RCC 7860 (cell line): ENCODE measurements around the gene CCDC85C.

Source experiments
- DNase-seq: peaks from one replicate; pipeline ENCODE4 v3.0.0-alpha.2; 2015; ENCODE audit warnings: low spot score
- FAIRE-seq: peaks from 2 replicates; lab custom pipeline; 2012; peaks lifted over from hg19 to GRCh38; lab: Jason Lieb, UNC

Gene CCDC85C

DNA sequence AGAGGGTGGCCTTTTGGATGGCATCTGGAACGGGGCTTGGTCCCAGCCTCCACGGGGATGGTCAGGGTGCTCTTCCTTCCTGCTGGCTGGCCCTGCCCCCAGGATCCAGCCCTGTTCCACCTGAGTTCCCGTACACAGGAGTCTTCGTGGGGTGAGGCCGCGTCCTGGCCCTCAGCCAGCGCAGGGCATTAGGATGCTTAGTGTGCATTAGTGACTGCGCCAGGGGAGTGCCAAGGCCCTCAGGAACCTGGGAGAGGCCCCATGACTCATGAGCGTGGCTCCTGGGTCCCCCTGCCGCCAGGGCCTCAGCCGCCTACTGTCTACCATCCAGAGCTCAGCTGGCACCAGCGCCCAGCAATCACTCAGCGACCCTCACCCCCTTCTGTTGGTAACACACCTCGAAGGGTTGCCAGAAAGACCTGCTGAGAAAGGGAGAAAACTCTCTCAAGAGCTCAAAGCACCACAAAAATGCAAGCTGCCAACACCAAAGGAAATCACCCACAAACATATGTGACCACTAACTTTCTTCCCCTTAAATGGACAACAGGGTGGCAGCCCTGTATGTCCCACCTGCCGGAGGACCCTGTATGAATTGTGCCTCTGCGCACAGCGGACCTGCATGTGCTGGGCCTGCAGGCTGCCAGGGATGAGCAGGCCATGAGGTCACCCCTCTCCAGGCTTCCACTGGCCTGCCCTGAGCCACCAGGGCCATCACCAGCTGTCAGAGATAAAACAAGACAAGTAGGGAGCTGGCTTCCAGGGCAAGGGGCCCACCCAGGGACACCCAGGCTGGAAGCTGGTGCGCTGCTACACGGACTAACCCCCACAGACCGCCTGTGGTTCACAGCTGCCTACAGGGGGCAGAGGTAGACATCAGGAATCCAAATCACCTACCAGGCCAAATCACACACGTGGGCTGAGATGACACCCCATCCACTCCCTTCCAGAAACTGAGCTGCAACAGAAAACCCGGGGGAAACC is 28.7 kb downstream of the CCDC85C start:
- DNase-seq (peak; percentile 87), FAIRE-seq (peak; percentile 79)

DNA sequence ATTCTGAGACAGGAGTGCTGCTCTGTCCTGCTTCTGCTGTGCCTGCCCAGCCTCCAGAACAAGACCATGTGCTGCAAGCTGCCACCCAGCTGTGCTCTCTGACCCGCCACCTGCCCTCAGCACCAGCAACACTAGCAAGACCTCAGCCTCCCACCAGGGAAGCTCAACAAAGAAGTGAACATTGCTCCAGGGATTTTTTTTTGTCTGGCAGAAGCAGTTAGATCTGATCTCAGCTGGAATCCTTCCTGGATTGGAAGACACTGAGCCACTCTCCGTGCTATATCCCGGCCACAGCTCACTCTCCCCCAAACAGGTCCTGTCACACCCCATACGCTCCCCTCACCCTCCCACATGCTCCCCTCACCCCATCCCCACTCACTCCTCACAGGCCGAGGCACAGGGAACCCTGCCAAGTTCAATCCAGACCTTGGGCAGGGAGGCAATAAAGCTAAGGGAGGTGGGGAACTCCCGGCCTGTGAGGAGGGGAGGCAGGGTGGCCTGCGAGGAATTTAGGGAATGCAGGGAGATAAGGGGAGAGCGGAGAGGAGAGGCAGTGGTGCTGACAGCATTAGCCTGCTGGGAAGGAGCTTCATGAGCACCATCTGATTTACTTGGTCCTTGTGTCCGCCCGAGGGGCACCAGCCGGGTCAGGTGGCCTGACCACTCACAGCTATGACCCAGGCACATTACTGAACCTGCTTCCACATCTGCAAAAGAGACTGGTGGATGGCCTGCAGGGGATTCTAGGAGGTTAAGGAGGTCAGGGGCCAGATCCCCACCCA is 29.7 kb downstream of the CCDC85C start:
- DNase-seq (peak; percentile 83), FAIRE-seq (peak; percentile 75)

DNA sequence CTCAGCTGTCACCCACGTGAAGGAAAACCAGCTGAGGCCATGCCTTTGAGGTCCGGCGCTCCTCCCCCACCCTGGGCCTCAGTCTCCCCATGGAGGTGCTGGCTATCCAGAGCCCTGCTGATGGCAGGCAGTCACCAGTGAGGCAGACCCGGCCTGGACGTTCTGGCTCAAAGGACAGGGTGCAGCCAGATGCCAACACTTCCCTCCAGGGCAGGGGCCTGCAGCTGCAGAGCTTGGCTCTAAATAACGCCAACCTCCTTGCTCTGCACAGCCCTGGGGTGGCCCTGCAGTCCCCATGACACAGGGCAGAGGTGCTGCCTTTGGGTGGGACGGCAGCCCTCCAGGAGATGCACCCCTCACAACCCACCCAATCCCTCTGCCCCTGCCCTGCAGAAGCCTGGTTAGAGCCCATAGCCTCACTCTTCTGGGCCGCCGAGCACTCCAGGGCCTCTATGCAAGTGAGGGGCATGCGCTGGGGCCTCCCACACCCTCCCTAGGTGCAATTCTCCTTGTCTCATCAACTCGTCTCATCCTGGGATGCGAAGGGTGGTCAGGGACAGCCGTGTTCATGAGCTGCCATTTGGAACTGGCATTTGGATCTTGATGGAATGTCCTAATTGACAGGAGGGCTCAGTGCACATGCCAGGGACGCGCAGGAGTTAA is 30.4 kb downstream of the CCDC85C start:
- DNase-seq, result no peak
- FAIRE-seq, result no peak

DNA sequence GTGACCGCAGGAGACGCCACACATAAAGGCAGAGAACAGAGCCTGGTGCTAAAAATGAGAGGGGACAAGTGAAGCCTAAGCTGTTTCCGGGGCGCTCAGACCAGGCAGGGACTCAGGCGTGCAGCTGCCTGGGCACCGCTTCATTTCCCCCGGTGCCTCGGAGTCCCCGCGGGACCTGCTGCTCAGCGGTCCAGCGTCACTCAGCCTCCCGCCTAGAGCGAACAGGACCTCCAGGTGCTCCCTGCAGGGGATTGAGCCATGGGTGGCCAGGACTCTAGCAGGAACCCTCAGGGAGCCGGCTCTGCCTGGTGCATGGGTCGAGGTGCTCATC is 31.0 kb downstream of the CCDC85C start:
- FAIRE-seq (no peak), DNase-seq (no peak)

DNA sequence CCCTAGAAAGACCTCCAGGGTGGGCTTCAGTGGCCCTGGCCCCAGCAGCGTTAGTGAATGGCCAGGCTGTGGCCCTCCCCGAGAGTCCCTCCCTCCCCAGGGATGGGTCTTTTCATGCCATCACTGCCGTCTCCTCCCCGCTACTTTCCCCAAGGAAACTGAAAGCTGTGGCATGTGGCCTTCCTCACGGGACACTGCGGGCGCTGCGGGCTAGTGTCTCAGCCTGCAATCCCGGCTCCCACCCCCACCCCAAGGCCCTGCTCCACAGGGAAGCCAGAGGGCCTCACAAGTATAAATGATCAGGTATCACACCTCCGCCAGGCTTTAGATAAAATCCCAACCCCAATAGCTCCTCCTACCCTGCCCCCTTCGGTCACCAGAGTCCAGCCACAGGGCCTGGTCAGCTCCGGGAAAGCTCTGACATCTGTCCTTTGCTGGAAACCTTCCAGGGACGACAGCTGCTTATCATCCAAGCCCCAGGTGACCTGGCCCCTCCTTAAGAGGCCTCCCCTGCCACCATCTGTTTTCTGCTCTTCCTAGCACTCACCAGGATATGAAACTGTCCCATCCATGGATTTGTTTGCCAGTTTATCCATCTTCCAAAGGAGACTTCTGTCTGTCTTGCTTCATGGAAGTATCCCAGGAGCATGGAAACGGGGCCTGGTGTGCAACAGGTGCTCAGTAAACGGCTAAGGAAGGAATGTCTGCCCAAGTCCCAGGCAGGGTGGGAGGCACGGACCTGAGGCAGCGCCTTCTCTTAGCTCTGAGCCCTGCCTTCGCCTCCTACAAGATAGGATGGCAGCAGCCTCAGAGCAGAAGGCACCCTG is 31.6 kb downstream of the CCDC85C start:
- FAIRE-seq (no peak), DNase-seq (no peak)

DNA sequence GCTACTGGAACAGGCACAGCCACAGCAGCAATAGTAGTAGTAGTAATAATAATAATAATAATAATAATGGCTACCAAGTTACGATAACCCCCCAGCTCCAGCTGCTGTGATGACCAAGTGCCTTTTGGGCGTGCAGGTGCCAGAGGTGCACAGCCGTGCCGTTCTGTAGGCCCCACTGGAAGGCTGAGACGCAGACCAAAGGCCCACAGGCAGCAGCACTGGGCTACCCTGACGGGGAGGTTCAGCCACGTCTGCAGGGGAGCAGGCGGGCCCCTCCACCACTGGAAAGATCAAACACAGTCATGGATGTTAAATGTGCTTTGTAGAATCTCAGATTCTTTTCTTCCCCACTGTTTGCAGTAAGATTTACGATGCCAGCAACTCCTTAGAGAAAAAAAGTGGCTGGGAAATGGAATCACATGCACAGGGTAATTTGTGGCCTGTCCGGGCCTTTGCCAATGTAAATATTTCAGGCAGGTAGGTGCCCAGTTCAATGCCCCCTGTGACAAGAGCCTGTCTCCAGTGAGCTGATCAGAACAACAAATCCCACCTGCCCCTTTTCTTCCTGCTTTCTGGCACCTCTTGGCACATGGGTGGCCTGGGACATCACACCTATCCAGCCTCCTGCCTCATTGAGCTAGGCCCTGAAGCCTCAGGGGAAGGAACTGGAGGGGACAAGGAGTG is 32.6 kb downstream of the CCDC85C start:
- FAIRE-seq (no peak), DNase-seq (no peak)

DNA sequence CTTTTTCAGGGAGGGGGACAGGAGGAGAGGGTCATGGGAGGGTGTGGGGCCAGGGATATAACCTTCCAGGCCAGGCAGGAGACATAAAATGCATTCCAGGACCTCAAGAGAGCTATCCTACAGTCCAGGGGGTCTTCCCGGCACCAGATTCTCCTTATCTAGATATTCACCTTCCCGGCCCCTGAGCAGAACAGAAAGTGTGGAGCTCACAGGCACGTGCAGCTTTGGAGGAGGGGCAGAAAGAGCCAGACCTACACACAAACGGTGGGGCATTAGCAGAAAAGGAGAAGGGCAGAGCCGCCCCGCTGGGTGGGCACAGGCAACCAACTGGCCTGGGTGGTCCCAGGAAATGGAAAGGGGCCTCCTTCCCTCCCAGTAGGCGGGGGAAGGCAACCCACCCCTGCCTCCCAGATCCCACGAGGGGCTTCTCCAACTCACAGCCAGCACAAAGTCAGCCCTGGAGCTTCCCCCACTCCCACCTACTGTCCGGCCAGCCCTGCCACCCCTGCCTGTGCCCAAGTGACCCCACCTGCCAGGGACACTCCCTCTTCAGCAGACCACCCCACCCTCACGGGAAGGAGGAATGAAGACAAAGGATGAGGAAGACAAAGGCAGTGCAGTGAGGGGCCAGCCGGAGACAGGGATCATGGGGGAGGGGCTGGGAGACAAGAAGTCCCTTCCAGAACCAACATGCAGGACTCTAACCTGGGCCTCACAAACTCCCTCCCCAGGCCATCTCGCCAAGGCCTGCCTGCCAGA is 33.3 kb downstream of the CCDC85C start:
- FAIRE-seq, result no peak

DNA sequence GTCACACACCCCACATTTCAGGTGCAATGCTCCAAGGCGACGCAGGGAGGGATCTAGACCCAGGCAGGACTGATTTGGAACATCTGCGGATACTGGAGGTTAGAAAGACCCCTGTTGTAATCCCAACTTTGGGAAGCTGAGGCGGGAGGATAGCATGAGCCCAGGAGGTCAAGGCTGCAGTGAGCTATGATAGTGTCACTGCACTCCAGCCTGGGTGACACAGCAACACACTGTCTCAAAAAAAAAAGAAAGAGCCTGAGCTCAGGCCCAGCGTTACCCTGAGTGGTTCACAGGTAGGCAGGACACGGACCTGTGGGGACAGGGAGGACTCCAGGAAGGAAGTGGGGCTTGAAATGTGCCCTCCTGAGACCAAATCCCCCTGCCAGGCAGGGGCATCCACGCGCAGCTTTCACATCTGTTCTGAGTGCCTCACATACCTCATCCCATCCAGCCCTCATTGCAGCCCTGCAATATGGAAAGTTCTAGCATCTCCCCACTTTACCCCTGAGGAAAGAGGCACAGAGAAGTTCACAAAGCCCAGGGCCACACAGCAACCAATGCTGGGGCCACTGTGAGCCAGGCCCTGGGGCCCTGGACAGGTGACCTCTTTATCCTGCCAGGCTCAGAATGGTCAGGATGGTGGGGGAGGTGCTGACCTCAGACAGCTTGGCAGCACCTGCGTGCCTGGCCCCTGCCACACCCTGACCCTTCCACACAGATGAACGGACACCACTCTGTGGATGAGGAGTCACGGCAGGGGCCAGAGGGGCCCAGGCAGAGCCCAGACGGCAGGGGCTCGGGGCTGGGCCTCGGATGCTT is 34.1 kb downstream of the CCDC85C start:
- FAIRE-seq (no peak), DNase-seq (no peak)

More for the DNA sequence above, 33.3 kb downstream of the CCDC85C start:
- no peak for DNase-seq

DNA sequence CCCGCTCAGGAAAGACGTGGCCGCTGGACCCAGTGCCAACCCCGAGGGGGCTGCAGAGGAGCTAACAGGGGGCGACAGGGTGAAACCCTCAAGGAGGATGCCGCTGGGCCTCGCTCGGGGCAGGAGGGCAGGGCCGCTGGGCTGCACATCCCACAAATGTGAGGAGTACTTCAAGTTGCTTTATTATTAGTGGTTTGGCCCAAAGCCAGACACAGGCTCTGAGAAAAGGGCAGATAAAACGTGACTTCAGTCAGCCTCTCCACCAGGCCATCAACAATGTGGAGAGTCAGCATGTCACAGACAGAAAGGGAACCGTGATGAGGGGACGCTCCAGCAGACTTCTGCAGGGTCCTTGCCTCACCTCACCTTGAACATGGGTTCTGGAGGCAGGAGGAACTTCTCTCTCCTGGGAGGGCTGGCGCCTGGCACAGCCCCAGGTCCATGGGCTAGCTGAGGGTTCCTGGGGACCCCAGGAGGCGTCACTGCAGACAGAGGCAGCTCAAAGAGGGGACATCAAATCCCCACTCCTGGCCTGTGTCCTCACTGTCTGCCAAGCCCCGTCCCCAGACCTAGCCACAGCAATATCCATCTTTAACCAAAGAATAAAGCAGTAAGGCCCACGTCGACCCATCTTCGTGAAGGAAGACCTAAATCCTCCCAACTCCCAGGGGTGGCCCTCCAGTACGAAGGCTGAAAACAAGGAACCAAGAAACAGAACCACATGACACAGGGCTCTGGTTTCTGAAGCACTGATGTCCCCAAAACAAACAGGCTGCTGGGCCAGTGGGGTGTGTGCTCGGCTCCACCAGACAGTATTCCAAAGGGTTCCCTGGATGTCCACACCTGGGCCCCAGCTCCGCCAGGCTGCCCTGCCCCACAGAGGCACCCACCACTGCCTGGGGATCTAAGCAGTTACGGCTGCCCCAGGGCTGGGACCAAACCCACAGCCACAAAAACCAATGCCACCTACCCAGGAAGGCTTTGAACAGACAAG is 35.1 kb downstream of the CCDC85C start:
- peak; percentile 14 for FAIRE-seq
- peak; percentile 43 for DNase-seq

DNA sequence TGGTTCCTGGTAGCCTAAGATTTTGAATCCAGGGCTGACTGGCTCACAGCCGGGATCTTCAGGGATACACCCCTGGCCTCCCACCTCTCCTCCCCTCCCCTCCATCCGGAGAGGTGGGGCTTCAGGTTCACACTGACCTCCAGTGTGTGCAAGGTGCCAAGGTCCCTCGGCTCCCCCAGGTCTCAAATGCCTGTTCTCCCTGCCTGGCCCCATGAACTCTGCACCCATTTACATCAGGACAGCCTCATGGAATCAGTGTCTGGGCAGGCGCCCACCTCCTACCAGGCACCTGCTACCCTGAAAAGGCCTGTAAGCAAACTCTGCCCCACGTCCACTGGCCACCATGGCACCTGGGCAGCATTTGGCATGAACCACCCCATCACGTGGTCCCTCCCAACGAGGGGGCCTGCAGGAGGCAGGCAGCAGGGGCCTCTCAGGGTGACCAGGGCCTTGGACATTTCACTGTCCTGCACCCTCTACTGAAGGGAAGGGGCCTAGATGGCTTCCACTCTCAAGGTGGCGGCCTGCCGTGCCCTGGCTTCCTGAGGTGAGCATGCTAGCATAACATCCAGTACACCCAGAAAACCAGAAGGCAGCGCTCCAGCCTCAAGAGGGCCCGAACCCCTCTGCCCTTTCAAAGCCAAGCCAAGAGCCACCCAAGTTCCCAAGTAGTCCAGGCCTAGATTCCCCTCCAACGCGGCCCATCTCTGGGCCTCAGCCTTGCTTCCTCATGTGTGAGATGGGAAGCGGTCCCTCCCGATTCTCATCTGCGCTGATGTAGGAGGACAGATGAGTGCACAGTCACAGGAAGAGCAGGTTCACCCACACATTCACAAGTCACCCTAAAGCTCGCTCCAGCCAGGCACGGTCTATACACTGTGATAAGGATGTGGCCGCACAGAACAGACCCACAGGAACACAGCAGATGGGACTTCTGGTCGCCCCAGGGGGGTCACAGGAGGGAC is 37.3 kb downstream of the CCDC85C start:
- FAIRE-seq (no peak), DNase-seq (no peak)

DNA sequence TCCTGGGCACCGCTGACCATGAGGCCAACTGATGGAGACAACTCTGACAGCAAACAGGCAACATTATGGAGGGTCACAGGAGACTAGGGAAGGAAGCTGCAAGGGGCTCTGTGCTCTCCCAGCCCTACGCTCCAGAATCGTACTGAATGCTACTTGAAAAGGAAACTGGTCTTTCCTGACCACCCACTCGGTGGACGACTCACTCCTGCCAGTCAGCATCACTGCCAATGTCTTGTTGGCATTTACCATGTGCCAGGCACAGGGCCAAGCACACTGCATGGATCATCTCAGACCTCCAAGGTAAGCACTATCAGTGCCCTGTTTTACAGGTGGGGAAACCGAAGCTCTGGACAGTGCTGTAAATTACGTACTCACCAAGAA is 38.0 kb downstream of the CCDC85C start:
- DNase-seq, result no peak
- FAIRE-seq, result no peak

DNA sequence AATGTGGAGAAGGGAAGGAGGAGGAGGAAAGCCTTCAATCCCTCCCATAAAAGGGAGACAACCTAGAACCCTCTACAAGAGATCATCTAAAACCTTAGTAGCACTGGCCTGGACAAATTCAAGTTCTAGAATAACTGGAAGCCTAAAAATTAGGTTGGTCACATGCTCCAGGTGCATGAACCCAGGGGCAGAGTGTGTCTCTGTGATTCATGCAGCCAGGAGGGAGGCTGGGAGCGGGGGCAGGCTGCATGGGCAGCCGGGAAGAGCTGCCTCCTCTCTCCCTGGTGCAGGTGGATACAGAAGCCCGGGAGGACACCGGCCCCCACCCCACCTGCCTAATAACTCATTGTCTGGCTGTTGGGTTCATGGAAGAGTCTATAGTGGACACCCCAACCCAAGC is 38.6 kb downstream of the CCDC85C start:
- DNase-seq (no peak), FAIRE-seq (no peak)

DNA sequence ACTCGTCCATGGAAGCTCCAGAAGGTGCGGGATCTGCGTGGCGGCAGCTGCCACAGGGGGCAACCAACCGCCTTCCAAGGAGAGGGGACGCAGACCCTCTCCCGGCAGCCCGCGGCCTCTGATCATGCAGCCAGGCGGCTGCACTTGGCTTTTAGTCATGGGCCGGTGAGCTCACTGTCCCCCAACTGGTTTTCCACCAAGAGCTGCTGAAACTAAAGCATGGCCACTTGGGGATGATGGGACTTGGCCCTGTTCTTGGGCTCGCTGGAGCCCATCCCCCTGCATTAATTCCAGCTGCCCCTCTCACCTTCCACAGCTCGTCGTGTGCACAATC is 39.1 kb downstream of the CCDC85C start:
- no peak for DNase-seq

DNA sequence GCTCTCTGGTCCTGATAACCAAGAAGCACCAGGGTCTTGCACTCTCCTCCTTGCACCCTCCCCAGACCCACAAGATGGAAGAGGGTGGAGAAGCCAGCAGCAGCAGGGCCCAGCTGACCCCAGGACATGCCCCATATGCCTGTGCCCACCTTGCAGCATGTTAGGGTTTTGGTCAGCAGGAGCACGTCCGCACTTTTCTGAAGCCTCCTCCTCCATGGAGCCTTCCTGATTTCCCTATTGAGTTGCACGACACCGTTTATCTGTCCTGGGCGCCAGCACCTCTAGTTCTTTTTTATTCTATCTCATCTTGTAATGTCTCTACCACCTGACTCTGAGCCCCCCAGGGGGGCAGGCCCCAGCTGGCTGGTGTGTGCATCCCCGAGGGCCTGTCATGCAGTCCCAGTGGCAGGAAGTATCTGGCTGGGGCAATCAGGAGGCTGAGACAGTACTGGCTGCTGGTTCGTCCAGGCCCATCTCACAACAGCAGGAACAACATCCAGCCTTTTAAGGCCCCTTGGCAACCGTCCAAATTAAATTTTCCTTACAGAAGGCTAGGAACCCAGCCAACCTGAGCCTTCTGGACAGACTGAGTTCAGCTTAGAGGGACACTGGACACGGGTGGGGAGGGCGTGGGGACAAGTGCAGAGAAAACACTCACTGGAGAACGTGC is 39.6 kb downstream of the CCDC85C start:
- FAIRE-seq, result no peak

More for the DNA sequence above, 39.1 kb downstream of the CCDC85C start:
- no peak for FAIRE-seq

DNA sequence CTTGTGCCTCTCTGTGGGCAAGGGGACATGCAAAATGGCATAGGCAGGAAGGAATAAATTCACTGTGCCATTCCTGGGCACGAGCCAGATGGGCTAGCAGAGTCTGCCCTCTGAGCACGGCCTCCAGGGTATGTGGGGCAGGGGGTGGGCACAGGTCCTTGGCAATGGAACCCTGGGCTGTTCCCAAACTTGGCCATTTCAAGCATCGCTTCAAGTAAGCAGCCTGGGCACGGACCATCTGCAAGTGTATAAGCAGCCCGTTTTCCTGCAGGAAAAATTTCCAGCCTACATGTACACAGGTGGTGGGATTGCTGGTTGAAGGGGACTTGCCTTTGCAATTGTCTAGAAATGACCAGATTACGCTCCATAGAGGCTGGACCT is 40.3 kb downstream of the CCDC85C start:
- no peak for DNase-seq
- no peak for FAIRE-seq

More for the DNA sequence above, 39.6 kb downstream of the CCDC85C start:
- DNase-seq, result no peak
